Measurements from ENCODE around the gene KRTAP5-1.

Gene KRTAP5-1

DNA sequence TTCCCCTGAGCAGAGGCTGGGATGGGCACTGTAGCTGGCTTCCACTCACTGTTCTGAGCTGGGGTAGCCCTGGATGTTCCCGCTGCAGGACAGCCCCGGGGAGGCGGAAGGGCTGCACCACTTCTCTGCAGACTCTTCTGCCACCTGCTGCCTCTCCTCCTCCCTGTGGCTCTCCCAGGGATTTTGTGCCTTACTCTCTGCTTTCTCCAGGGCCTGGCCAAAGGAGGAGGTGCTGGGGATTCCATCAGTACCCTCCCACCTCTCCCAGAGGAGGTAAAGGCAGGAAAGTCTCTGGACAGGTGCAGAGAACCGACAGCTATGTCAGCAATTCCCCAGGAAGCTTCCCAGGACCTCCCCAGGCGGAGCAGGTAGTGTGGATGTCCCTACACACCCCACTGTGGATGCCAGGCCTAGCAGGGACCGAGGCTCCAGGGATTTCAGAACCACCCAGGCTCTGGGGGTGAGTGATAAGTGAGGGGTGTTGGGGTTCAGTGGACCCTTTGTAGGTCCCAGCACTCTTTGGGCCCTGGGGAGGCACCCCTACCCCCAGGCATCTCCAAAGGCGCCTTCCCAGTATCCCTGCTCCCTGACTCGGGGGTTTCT is 24.3 kb downstream of the KRTAP5-1 start:
- DNase-seq (ENCODE audit: low spot score) (no peak), FAIRE-seq (no peak)

DNA sequence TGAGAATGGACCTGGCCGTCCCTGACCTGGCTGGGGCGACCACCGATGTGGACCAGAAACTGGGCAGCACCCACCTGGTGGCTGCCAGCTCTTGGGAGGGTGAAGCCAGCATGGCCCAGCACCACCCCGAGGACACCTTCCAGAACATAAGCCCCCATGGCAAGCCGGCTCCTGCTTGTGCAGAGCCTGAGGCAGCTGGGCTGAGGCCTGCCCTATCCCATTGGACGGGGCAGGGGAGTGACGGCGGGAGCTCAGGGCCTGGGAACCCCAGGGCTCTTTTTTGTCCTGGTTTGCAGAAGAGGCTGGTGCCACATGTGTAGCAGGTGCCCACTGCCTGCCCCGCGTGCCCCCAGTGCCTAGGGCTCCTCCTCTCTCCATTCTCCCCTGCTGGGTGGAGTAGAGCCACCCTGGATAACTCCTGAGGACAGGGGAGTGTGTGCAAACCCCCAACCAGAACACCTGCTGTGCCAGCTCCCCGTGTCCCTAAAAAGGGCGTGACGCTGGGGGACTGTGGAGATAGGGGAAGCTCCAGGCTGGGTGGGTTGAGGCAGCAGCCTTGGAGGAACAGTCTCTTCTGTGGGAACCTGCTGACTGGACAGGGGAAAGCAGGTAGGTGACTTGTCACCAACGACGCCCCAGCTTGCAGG is 25.0 kb downstream of the KRTAP5-1 start:
- FAIRE-seq: no peak

DNA sequence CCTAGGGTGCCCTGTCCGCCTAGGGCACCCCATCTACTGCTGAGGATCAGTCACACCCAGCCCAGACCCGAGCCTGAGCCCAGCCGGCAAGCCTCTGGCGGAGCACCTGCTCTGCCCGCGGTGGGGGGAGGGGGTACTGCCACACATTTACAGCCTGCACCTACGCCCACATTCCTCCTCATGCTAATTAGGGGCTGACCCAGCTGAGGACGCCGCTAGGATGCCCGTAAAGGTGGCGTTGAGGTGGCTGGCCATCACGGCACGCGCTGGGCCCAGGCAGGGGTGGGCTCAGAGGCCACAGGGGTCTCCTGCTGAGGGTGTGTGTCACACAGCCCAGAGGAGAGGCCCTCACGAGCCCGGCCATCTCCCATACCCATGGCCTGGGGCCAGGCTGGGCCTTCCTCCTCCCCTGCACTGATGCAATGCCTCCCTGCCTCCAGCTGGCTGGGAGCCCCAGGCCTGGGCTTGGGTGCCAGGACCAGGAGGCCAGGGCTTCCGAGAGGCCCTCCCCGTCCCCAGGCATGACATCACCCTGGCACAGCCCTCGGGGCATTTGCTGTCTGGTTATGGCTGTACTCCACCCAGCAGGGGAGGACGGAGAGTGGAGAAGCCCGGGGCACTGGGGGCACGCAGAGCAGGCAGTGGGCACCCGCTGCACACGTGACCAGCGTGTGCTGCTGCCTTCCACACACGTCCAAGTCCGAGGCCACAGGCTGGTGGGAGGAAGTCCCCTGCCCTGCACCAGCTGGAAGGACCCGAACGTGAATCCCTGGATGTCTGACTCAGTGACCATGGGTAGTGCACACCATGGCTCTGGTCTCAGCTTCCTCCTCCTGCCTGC is 25.8 kb downstream of the KRTAP5-1 start:
- FAIRE-seq (peak; percentile 78), DNase-seq (ENCODE audit: low spot score) (peak; percentile 90)

More for the DNA sequence above, 25.0 kb downstream of the KRTAP5-1 start:
- no peak for DNase-seq (ENCODE audit: low spot score)

DNA sequence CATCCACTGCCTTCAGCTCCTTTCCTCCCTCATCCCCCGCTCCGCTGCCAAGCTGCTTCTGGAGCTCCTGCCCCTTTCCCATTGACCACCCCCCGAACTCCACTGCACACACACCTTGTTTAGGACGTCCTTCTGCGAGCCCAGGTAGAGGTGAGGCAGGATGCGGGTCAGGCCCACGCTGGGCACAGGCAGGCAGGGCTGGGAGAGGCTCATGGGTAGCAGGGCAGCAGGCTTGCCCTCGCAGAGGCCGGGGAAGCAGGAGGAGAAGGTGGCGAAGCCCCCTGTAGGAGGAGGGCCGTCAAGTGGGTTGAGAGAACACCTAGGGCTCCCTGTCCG is 26.3 kb downstream of the KRTAP5-1 start:
- FAIRE-seq (no peak), DNase-seq (ENCODE audit: low spot score) (no peak)

DNA sequence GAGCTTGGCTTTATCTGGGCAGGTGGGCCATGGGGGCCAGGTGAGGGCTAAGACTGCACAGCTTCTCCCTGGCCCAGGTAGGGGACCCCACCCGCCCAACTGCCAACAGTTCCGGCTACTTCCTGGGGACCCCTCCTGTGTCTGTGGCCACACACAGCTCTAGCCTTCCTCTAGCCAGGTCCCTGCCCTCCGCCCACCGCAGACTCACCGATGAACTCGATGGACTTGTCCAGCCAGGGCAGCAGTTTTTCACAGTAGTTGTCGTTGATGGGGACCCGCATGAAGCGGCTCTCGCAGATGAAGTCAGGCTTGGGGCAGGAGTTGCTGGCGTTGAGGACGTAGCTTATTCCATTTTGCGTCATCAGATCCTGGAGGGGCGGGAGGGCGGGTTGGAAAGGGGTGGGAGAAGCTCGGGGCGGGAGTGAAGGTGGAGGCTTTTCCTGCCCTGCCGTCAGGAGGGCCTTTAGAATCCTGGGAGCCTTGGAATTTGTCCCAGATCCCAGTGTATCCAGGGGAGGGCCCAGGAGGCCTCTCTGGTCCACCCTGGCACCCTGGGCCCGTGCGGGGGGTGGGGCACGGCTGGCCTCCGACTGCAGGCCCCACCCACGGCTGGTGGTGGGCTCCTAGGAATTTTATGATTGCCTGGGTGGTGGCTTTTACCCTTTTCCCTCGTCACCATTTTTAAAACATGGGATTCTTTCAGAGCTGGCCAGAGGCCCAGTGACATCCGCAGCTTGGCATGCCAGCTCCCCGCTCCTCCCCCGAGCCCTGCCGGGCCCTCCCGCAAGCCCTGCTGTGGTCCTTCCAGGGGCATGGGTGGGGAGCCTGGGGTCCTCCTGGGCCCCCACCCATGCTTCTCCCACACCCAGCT is 26.9 kb downstream of the KRTAP5-1 start:
- peak; percentile 75 for DNase-seq (ENCODE audit: low spot score)
- FAIRE-seq: no peak

DNA sequence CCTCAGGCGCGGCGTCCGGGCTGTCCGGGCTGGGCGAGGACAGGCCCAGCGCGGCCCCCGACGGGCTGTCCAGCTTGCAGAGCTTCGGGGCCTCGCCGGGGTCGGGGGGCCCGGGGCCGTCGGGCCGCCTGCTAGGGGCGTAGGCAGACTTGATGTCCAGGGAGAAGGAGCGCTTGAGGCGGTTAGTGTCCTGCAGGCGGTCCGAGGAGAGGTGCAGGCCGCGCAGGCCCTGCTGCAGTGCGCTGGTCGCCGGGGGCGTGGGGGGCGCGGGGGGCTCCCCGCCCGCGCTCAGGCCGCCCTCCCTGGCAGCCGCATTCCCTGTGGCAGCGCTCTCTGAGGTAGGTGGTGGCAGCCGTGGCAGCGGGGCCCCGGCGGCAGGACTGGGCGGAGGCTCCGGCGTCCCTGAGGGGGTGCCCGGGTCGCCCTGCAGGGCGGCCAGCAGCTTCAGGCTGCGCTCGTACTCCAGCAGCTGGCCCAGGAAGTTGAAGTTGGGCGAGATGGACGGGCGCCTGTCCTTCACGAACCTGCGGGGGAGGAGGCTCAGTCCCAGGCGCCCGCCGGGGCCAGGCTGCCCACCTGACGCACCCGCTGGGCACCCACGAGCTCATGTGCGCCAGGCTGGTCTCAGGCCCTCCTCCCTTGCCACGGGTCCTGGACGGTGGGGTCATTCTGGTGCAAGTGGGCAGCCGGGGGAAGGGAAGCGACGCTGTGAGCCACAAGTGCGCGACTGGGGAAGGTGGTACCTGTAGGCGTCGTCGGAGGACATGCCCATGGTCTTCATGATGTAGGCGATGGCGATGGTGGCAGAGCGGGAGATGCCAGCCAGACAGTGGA is 27.8 kb downstream of the KRTAP5-1 start:
- no peak for FAIRE-seq
- DNase-seq (ENCODE audit: low spot score): no peak

DNA sequence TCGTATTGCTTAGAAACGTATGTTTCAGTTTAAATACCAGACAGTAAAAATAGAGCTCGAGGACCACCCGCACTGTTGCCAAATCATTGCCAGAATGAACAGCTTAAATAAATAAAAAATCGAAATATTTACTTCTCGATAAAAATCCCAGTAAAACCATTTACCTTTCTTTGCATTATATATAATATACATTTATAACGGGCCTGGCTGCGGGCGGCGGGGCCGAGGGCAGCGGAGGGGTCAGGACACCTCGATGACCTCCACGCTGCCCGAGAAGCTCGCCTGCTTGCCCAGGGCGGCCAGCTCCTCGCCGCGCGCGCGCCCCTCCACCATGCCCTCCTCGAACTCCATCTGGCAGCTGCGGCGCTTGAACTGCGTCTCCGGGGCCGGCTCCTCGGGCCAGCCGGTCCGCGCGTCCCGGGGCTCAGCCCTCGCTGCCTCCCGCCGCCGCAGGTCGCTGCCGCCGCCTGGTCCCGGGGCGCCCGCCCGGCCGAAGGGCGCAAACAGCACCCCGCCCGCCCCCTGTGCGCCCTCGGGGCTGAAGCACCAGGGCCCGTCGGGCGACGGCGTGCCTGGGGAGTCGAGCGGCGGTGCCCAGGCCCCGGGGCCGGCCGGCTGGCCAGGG is 28.7 kb downstream of the KRTAP5-1 start:
- no peak for DNase-seq (ENCODE audit: low spot score)
- no peak for FAIRE-seq

DNA sequence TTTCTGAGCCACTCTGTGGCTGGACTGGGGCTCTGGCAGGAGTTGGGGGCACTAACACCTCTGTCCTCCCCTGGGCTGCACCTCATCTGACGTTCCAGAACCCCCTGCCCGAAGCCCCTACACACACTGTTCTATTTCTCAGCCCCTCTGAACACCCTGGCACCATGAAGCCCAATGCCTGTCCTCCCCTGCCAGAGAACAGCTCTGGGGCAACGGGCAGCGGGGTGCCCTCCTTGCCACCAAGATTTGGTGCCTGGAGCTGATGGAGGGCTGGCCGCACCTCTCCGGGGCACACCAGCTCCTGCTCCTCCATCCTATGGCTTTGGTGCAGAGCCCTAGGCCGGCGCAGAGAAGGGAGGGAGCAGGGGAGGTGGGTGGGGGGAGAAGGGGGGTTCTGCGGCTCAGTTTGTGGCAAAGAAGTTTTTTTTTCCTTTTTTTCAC is 29.4 kb downstream of the KRTAP5-1 start:
- FAIRE-seq: no peak
- DNase-seq (ENCODE audit: low spot score): no peak

DNA sequence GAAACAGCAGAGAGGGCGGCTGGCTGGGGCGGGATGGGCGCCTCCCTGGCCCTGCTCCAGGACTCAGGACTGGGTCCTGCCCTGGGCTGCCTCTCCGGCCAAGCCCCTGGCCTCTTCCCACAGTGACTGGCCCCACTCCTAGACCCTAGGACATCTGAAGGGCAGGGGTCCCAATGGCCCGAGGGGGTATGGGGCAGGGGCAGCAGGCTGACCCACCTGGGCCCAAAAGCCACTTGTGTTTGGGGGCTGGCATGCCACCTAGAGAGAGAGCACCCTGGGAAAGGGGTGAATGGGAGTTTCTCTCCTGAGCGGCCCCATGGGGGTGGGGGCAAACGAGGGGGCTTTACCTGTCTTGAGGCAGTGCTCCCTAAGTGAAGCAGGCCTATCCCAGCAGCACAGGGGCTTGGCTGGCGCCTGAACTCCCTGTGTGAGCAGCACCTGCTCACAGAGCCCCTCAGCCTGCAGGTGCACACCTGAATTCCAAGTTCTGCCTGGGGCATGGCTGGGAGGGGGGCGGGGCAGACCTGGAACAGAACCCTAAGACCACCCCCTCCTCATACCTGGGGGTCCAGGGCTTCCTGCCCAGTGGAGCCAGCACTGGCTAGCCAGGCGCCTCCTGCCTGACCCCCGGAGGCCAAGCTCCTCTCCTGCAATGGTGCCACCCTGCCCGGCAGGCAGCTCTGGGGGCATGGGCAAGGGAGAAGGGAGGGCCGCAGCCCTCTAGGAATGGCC is 29.9 kb downstream of the KRTAP5-1 start:
- no peak for FAIRE-seq
- DNase-seq (ENCODE audit: low spot score): no peak

DNA sequence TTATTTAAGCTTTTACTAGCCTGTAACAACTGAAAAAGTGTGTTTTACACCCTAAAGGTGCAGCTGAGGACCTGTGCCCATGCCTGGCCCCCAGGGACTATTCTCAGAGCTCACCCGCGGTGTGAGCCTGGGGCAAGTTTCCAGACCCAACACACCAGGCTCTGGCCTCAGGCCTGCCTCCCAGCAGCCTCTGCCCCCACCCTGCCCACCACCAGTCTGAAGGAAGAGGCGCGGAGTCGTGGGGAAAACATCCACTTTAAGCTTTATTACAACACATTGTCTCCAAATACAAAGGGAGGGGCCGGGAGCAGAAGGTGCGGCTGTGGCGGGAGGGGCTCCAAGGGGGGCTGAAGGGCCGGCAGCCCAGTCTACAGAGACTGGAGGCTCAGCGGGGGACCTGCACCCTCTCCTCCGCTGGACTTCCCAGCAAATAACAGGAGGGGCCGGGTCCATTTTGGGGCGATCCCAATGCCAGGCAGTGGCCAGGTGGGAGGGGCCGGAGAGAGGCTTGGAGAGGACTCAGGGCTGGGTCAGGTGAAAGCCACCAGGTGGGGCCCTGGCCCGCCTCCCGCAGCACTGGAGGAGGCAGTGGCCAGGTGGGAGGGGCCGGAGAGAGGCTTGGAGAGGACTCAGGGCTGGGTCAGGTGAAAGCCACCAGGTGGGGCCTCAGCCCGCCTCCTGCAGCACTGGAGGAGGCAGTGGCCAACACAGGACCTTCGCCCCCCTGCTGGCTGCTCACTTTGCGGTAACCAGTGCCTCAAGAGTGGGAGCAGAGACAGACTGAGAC is 31.1 kb downstream of the KRTAP5-1 start:
- FAIRE-seq (no peak), DNase-seq (ENCODE audit: low spot score) (no peak)

DNA sequence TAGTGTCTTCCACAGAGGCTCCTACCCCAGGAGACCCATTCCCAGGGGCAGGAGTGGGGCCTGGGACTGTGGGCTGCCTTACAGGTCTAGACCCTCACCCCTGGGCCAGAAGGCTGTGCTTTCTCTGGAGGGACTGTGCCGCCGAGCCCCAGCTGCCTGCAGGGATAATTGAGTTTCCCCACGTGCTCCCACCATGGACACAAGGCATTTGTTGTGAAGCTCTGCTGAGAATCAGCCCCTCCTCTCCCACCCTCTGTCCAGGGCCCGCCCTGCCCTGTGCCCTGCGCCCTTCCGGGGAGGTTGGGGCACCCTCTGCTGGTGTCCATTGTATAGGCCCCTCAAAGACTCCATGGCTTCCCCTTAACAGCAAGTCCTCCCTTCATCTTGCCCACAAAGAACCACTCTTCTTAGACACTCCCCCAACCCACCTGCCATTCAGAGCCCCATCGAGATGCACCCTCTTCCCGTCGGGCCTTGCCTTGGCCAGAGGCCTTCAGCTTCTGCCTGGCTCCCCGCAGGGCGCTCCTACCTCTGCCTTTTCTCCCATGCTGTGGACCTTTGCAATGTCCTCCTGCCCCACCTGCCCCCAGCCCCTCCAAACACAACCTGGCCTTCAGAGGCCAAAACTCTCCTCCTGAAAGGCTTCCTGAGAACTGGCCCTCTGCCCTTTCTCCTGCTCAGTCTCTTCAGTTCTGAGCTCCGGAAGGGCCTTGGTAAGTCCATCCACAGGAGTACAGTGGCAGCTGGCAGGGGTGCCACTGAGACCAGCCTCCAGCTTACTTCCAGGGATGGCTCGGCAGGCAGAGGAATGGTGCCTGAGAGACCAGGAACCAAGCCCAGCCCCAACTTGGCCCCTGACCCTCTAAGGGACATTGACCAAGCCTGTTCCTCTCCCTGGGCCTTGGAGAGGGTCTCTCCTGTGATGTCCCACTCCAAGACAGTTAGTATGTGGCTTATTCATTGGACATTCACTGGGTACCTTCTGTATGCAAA is 35.4 kb downstream of the KRTAP5-1 start:
- DNase-seq (ENCODE audit: low spot score) (no peak), FAIRE-seq (no peak)

DNA sequence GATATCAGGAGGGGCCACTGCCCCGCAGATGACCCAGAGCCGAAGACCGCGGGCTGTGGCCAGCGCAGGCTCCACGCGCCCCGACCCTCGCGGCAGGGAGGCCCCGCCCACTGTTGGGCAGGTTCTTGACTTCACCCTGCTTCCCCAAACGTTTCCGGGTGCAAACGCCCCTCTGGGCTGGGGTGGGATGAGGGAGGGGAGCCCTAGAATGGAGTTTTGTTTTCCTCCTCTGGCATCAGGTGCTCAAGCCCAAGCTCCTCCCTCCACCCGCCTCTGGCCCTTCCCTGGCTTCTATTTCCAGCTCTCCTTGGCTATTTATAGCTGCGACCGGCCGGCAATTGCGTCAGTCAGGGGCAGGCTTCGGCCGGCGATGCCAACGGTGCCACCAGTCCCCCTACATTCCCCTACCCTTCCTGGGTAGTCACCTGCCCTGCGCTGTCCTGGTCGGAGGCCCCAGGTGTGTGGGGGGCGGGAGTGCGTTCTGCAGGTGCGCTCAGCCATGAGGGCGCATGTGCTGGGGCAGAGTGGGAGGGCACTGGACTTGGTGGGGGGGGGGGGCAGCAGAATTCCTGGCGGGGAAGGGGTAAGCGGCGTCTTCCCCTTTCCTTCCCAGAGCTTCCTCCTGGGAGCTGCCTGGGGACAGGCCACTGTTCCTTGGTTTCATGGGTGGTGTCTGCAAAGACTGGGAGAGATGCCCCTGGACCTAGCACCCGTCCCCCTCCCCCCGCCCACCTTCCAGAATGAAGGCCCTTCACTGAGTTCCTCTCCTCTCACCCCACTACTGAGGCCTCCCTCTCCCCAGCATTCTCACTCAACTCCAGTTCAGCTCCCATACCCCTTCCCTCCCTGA is 36.6 kb downstream of the KRTAP5-1 start:
- DNase-seq (ENCODE audit: low spot score): peak; percentile 19
- no peak for FAIRE-seq

DNA sequence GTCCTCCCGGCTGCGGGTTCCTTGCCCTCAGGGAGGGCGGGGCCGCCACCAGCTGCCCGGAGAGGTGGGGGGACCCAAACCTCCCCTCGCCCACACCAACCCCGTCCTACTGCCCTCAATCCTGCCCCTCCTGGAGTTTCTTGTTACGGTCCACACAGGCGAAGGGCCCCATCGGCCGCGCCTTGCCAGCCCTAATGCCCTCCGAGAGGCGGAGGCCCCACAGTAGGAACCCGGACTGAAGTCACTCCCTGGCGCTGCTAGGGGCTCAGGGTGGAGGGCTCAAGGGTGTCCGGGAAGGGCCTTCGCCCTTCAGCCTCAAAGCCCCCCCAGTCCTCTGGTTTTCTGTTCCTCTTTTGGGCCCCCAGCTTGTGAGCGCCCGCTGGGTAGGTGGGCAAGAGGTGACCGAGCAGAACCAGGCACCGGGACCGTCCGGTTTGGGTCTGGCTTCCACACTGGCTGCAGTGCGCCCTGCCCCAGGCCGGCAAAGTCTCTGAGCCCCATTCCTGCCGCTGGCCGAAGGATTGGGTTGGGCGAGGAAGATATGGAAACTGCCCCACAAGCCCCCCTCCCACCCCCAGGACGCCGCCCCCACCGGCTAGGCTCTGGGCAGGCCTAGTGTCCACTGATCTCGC is 37.5 kb downstream of the KRTAP5-1 start:
- FAIRE-seq (no peak), DNase-seq (ENCODE audit: low spot score) (no peak)

DNA sequence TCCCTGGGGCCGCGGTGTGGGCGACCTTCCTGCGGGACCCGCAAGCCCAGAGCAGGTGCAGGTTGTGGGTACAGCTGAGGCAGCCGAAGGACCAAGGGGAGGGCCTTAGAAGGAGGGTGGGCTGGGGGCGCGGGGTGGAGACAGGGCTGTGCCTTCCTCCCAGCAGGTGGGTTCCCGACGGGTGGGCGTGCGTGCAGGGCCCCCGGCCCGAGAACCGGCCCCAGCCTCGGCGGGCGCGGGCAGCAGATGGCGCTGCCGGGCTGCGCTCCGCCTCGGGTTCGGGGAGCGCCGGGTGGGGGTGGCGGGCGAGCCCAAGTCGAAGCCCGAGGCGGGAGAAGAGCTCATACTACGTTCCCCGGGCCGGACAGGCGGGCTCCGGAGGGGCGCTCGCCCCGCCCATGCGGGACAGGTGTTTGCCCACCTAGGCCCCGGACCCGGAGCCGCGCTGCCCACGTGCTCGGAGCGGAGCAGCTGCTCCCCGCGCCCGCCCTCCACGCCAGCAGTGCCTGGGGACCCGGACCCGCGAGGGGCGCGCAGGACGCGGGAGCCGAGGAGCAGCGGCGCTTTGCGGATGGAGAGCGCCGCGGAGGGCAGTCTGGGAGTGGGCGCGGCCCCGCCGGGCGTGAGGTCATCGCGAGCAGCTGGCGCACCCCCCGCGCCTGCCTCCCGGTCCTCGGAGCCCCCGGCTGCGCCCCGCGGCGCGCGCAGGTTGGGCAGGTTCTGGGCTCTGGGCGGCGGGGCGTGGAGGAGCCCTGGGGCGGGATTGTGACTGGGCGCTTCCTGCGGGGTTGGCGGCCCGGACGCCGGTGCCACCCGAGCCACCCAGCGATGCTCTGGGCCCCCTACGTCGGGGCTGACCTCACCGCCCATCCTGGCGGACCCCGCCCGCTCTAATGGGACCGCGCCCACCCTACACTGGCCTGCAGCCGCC is 38.3 kb downstream of the KRTAP5-1 start:
- no peak for DNase-seq (ENCODE audit: low spot score)
- no peak for FAIRE-seq

DNA sequence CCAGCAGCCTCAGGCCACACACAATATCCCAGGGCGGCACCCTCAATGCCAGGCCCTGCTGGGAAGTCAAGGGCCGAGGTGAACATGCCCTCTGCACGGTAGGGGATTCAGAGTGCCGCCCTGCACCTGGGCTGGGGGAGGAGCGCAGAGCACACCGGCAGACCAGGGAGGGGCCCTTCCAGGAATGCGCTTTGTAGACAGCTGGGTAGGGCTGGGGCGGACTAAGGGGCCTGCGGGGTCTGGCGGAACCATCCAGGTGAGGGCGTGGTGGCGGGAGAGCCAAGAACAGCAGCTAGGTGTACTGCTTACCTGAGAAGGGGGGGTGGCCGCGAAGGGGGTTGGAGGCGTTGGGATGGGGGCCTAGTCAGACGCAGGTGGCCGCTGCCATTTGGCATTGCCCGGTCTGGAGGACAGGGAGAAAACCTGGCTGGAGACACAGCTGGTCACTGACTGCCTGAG is 39.0 kb downstream of the KRTAP5-1 start:
- no peak for DNase-seq (ENCODE audit: low spot score)

More for the DNA sequence above, 39.0 kb downstream of the KRTAP5-1 start:
- FAIRE-seq: no peak
